GM19324 (cell line): ENCODE data around the gene EXOC3.
"Not testable (repeated sequence)": the region's sequence is repeated elsewhere in the genome, so short reads cannot be mapped to it uniquely, and the experiment has no call there.

ENCODE experiments used
- ATAC-seq: cut with Tn5 transposase; IDR thresholded peaks from one replicate; pipeline ENCODE4 v1.9.1; 2021; ENCODE audit warnings: mild to moderate bottlenecking, moderate library complexity; ENCODE audit not compliant: unreplicated experiment, low FRiP score

EXOC3 gene

DNA sequence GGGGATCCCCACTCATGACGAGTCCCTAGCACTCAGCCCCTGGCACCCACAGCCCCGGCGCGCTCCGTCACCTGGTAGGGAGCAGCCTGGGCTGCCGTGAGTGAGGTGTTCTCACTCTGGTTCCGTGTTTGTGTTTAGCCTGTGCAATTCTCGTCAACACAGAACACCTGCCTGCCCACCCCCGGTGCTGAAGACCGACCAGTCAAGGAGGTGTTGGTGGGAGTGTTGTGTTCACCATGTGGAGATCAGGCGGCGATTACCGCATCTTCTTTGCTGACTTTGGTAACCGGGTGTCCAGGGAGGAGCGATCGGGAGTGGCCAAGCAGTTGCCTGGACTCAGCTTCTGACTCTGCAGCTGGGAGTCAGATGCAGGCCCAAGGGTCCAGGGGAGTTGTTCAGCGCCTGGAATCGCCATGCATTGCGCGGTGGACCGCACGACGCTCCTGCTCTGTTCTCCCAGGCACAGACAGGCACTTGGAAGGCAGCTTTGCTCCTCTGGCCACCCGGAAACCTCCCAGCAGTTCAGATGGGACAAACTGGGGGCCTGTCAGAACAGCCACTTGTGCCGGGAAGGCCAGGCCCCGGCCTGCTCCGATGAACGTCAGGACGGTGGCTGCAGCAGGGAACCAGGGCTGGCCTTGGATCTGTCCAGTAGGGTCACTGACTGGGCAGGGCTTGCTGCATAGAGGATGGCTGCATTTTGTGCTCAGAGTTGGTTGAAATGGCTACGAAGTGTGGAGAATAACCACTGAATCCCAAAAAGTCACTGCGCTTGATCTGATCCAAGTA lies 28.2 kb downstream of the EXOC3 start:
- no peak for ATAC-seq

DNA sequence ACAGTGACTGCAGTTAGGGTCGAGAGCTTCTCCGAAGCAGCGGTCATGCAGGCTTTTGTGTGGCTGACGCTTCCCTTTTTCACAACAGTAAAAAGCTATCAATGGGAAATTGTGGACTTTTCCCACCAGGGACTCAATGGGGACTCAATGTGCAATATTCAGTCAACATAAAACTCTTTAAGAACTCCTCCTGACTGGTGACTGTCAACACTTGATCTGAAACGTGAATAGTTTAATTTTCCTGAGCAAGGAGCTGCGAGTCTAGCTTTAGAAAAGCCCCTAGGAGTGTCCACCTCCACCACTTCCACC lies 28.7 kb downstream of the EXOC3 start:
- ATAC-seq, result no peak

DNA sequence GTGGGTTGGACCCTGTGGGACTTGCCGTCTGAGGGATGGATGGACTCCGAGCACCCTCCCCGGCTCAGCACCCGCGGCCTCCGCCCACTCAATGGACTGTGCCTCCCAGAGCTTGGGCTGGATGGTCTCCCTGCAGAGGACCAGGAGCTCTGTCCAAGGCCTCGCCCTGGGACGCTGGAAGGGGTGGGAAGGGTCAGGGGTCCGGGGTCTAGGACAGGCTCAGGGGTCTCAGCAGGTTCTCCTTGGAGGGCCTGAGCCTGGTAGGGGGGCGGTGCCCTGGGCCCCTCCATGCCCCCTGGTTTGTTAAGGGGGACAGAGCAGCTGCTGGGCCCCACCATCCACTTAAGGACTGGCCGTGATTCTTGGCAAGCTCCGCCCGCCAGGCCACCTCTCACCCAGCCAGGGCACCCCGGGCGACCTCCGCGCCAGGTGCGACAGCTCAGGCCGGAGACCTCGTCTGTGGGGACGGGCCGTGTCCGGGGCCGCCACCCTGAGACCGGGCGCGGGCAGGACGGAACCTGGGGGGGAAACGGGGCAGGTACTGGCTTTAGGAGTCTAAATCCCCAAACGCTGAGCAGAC lies 29.2 kb downstream of the EXOC3 start:
- ATAC-seq, result peak; percentile 13

DNA sequence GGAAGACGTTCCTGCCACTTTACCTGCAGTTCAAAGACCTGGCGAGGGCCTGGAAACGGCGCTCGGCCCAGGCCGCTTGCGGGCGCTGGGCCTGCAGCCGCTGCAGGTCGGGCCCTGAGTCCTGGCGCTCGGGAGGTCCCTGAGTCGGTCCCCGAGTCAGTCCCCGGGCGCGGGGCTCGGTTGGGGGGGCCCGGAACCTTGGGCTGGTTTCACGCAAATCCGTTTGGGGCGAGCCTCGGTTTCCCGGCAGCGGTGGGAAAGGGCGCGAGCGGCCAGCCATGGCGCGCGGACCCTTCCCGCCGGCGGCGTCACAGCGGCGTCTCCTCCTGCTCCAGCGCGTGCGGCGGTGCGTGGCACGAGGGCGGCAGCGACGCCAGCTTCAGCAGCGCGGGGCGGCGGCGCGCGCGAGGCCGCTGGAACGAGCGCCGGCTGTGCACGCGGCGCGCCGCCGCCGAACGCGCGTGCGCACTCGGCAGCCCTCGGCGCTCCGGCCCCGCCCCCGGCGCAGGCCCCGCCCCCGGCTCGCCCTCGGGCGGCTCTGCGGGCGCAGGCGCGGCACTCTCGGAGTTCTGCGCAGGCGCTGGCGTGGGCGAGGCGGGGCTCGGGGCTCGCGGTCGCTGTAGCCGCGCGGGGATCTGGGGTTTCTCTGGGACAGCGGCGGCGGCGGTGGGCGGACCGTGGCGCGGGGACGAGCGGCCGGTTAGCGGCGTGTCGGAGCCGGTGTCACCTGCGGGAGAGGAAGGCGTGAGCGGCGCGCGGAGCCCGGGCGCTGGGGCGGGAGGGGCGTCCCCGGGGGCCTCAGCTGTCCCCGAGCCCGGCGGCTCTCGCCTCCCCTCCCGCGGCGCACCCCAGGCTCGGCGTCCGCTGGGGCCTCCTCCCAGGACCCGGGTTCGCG lies 29.9 kb downstream of the EXOC3 start:
- peak; percentile 74 for ATAC-seq

DNA sequence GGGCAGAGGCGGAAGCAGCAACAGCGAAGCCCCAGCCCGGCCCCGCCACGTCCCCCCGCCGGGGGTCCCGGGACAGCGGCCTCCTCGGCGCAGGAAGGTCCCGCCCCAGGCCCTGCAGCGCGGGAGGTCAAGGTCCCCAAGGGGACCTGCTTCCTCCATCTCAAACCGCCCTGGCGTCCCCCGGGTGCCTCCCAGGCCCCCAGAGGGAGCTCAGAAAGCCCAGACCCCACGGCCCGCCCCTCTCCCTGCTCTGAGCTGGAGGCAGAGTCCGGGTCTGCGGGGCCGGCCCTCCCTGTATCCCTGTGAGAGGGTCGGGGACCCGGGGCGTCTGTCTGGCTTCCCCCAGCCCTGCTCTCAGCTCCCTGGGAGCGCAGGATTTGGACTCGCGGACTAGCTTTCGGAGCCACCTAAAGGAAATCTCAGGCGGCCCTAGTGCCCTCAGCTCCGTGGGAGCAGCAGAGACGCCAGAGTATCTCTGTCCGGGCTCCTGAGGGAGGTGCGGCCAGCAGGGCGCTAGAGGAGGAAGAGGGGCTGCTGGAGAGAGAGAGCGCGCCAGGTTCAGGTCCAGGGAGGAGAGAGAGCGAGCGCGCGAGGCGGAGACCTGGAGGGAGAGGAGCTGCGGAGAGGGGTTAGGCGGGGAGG lies 30.7 kb downstream of the EXOC3 start:
- ATAC-seq, result peak; percentile 26

DNA sequence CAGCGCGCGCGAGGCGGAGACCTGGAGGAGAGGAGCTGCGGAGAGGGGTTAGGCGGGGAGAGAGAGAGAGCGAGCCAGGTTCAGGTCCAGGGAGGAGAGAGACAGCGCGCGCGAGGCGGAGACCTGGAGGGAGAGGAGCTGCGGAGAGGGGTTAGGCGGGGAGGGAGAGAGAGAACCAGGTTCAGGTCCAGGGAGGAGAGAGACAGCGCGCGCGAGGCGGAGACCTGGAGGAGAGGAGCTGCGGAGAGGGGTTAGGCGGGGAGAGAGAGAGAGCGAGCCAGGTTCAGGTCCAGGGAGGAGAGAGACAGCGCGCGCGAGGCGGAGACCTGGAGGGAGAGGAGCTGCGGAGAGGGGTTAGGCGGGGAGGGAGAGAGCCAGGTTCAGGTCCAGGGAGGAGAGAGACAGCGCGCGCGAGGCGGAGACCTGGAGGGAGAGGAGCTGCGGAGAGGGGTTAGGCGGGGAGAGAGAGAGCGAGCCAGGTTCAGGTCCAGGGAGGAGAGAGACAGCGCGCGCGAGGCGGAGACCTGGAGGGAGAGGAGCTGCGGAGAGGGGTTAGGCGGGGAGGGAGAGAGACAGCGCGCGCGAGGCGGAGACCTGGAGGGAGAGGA lies 31.4 kb downstream of the EXOC3 start:
- ATAC-seq, result not testable (repeated sequence)

DNA sequence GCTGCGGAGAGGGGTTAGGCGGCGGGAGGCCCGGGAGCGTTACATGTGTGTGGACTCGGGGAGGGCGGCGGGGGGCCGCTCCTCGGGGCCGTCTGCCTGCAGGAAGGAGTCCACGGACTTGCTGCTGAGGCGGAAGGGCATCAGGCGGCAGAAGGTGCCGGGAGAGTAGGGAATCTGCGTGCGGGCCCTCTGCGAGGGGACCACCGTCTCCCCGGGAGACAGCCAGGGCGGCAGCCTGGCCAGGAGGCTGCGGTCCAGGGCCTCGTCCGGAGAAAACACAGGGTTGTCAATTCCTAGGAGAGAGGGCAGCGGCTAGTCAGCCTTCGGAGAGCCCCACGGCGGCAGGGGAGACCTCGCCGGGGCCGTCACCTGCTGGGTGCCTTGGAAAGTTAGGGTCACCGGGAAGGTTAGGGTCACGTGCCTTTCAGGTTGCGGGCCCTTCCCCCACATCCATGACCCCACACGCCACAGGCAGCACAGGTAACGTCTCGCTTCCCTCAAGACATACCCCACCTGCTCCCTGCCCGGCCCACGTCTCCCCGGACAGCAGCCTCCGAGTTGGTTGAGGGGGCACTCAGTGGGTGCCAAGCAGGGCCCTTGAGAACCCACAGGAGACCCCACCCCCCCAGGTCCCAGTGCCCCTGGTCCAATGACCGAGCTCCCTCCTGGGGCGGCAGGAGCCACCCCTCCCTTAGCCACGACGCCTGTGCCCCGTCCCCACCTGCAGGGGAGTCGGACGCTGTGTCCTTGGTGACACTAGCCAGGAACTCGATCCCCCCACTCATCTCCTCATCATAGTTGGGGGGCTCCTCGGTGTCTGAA lies 32.1 kb downstream of the EXOC3 start:
- ATAC-seq, result no peak

DNA sequence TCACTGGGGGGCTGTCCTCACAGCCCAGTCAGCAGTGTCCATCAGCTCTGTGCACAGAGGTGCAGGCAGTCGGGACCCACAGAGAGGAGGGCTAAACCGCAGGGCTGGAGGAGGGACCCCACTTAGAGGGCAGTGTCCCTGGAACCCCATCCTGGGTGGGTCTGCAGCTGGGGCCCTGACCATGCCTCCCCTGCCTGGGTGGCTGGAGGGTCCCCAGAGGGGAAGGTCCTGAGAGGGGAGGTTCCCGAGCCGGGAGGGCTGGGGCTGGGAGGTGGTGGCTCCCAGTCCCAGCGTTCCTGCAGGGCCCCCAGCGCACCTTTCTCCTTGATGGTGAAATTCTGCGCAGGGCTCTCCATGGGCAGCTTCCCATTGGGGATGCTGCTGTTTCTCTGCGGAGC lies 32.7 kb downstream of the EXOC3 start:
- ATAC-seq, result no peak

DNA sequence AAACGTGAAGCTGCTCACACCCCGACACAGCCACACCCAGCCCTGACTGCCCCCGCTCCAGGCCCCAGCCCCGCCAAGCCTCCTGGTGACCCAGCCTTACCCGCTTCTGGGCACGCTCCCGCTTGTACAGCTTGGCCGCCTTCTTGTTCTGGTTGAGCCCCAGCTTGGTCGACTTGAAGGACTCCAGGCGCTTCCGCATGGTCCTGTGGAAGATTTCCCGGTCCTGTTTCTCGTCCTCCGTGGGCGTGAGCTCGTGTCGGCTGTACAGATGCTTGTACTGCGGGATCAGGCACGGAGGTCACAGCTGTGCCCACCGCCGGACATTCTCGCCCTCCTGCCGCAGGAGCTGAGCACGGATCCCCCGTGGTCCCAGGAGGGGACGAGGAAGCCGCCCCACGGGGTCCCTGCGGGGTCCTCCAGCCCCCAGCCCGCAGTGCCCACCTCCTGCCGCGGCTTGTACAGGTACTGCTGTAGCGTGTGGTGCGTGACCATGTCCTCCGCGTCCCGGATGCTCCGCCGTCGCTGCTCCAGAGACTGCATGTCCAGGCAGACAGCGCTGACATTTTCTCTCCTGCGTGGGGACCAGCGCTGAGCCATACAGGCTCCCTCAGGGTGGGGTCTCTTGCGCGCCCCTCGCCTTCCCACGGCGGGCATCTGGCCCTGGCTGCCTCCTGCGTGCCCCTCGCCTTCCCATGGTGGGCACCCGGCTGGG lies 33.3 kb downstream of the EXOC3 start:
- no peak for ATAC-seq

DNA sequence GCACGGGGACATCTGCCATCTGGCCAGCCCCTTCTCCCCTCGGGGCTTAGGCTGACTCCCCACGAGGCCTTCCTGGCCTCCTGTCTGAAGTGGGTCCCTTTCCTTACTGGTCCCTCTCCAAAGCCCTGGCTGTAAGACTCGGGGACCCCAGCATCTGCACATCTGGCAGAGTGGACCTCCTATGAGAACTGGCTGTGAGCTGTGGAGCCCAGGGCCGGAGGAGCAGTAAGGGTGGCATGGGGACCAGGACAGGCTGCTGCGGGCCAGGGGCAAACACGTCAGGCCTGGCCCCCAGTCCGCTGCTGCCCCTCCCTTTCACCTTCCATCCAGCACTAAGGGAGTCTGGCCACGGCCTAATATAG lies 33.8 kb downstream of the EXOC3 start:
- no peak for ATAC-seq

DNA sequence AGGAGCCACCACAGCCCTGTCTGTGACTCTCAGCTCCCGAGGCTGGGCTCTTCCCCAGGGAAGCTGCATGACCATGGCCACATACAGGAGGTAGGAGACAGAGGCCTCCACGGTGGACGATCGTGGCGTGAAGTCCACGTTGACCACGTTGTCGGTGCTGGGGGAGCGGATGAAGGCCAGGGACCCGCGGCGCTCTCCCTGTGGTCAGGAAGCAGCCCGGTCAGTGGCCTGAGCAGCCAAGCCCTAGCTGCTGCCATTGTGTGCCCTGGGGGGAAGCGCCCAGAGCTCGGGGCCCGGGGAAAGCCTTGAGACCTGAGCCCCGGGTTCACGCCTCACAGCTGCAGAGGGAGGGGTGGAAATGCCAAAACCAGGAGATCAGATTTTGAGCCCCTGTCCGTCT lies 34.3 kb downstream of the EXOC3 start:
- ATAC-seq, result no peak

DNA sequence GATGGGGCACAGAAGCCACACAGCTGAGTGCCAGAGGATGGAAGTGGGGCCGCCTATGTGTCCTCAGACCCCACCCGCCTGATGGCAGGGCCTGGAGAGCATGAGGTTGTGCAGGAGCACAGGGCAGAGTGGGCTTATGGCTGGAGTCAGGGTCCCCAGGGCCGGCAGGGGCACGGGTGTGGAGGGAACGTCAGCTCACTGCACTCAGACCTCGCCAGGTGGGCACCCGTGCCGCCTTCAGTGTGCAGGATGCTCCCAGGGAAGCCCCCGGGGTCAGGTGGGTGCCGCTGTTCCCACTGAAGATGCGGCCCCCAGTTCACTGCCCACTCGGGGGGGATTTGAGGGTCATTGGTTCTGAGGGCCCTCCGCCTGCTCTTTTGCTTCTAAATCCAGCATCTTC lies 34.9 kb downstream of the EXOC3 start:
- no peak for ATAC-seq

DNA sequence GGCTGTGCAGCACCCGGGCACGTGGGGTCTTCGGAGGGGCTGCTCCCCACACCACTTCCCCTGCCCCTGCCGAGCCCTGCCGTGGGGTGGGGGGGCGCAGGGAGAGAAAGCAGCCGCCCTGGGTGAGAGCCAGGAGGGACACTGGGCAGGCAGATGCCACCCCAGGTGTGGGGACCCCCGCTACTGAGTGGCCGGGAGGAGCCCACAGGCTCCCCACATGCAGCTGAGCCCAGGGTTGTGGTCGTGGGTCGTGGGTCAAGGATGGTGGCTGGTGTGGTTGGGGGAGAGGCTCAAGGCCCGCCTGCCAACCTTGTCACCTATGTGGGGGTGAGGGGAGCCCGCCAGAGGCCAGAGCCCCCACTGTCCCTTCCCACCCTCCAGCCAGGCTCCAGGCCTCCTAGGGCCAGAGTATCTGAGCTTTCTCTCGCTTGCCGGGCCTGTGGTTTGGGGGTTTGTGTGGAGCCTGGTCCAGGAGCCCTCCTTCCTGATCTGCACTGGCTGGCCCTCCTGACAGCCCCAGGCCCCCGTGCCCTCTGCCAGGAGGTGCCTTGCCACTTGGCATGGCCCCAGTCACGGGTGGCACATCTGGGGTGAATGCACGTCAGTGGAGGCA lies 35.5 kb downstream of the EXOC3 start:
- ATAC-seq, result no peak

DNA sequence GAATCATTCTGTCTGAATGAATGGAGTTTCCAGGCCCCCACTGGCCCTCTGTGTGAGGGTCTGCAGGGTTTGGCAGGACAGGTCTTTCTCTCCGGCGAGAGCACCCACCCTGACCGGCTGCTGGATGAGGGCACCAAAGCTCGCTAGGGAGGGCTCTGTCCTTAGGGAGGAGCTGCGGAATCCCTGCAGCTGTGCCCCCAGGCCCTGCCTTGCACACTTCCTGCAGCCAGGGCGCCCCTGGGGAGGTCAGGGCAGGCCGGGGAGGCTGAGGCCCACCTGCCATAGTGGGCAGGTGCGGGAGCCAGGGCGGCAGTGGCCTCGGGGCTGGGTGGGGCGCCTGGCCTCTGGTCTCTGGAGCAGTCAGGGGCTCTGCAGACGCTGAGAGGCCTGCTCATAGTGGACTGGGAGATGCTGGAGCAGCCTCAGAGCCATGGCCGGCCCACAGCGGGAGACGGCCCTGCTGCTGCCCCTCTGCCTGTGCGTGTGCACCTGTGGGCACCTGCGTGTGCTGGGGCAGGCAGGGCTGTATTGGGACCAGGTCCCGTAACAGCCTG lies 36.1 kb downstream of the EXOC3 start:
- ATAC-seq, result no peak

DNA sequence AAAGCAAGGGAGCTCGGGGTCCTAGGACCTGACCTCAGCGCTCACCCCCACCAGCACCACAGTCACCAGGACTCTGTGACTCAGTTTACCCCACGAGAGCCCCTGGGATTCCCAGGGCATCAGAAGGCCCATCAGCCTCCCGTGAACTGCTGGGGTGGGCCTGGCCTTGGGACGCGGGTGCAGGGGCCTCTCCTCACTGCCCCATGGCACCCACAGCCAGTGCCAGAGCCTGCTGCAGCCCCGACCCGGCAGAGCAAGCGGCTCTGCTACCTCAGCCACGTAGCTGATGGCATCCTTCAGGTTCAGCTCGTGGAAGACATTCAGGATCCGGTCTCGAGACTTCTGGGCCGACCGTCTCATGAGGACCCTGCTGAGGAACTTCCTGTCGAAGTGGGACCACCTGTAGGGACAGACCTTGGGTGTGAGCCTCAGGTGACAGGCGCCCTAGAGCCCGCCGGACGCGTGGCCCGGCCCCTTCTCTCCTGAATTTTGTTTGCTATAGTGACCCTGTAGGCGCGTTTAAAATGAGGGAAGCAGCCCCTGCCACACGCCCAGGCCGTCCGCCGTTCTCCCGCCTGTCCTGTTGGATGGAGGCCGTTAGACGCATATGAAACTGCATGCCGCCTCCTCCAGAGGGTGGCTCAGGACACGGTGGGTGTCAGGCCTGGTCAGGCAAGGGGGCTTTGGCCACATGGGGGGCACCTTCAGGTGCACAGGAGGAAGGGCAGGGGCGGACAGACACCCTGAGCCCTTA lies 36.8 kb downstream of the EXOC3 start:
- ATAC-seq, result no peak

DNA sequence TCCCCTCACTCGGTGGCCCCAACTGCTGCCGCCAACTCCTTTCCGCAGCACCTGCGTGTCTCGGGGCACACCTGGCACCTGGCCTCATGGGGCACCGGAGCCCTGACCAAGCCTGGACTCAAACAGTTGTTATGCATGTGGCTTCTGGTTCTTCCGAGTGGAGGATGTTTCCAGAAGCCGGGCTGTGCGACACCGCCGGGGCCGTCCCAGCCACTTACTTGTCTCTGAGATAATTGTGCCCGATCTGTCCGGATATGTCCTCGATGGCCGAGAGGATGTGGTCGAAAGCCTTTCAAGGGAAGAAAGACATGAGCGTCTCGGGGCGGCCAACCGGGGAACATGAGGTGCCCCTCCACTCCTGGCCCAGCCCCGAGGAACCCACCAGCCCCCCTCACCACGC lies 38.4 kb downstream of the EXOC3 start:
- ATAC-seq, result no peak

DNA sequence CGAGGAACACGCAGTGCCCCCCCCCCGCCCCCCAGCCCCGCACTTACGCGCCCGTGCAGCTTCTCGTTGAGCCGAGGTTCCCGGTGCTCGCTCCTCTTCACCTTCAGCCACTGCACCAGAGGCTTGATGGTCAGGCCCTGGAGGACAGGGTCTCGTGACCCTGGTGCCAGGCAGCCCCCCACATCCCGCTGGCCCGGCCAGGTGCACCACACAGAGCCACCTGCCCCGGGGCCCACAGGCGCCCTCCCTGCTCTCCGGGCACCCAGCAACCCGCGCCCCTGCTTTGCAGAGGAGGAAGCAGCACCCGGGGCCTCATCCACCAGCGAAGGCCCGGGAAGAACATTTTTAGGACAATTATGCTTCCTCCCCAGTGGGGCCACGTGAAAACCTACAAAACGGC lies 39.0 kb downstream of the EXOC3 start:
- ATAC-seq, result no peak

DNA sequence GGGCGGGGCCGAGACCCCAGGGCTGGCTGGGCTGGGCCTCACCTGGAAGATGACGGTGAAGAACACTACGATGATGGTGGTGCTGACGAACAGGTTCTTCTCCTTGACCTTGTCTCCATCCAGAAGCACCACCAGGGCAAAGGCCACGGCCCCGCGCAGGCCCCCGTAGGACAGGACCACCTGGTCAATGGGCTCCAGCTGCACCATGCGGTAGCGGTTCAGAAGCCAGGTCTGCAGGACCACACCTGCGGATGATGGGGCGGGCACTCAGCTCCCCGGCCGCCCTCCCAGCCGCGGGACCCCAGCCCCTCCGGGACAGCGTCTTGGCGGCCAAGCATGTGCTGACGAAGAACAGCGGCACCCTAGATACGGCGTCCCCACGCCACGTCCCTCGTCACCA lies 39.5 kb downstream of the EXOC3 start:
- no peak for ATAC-seq
